PC-3 (cell line): Measurements from ENCODE around the gene UBQLN4.

ENCODE experiments used
- EZH2 ChIP-seq: fragments of 300-600 bp; sonication (generic); IDR thresholded peaks from one replicate; pipeline ENCODE4 v1.6.1; 2017; ENCODE audit warnings: antibody characterized with exemption, mild to moderate bottlenecking, low read length; ENCODE audit not compliant: unreplicated experiment
- EZH2phosphoT487 ChIP-seq: fragments of 300-600 bp; sonication (generic); IDR thresholded peaks from 2 replicates; pipeline ENCODE4 v1.6.1; 2018; ENCODE audit warnings: mild to moderate bottlenecking, antibody characterized with exemption, low read length, borderline replicate concordance
- TF ChIP-seq, protein P1 (sequence below): fragments of 300-600 bp; sonication (generic); conservative IDR thresholded peaks from 2 replicates; pipeline ENCODE4 v1.5.1; 2017; ENCODE audit warnings: antibody characterized with exemption, low read depth, mild to moderate bottlenecking, low read length

DNA sequence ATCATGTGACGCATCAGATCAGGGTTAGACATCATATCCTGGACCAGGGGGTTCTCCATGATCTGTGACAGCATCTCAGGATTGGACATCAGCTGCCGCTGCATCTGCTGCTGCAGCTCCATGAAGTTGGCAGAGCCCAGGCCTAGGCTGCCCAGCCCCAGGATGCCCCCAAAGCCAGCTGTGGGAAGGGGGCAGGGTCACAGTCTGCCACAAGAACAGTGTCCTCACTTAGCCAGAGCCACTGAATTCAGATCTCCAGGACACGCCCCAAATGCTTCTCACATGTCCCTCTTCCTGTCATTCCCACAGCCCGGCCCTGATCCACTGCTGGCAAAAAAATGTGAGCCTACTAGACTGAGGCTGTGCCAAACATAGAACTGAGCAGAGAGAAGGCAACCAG, 3.2 kb downstream of the UBQLN4 start:
- TF ChIP-seq, protein P1, sequence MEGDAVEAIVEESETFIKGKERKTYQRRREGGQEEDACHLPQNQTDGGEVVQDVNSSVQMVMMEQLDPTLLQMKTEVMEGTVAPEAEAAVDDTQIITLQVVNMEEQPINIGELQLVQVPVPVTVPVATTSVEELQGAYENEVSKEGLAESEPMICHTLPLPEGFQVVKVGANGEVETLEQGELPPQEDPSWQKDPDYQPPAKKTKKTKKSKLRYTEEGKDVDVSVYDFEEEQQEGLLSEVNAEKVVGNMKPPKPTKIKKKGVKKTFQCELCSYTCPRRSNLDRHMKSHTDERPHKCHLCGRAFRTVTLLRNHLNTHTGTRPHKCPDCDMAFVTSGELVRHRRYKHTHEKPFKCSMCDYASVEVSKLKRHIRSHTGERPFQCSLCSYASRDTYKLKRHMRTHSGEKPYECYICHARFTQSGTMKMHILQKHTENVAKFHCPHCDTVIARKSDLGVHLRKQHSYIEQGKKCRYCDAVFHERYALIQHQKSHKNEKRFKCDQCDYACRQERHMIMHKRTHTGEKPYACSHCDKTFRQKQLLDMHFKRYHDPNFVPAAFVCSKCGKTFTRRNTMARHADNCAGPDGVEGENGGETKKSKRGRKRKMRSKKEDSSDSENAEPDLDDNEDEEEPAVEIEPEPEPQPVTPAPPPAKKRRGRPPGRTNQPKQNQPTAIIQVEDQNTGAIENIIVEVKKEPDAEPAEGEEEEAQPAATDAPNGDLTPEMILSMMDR = no peak
- TF ChIP-seq EZH2 (no peak), EZH2phosphoT487 (no peak)
